ENCODE results near the gene ABLIM1. TPM values are rescaled to one million over a fixed set of nuclear protein-coding genes. Genes with fewer than 3 reads are reported as not detected.

The ABLIM1 gene
- total and polyA plus RNA-seq, 2 of the 13 experiments (the other 11 are each of a cell fraction or from before 2014, with no cell fraction given), result 59.4 to 92.7 TPM

- TF ChIP-seq, protein P1, sequence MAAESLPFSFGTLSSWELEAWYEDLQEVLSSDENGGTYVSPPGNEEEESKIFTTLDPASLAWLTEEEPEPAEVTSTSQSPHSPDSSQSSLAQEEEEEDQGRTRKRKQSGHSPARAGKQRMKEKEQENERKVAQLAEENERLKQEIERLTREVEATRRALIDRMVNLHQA (CRISPR knock-in tag; IDR thresholded peaks at IDR 0.05), result no peak
- TF ChIP-seq, protein P2, sequence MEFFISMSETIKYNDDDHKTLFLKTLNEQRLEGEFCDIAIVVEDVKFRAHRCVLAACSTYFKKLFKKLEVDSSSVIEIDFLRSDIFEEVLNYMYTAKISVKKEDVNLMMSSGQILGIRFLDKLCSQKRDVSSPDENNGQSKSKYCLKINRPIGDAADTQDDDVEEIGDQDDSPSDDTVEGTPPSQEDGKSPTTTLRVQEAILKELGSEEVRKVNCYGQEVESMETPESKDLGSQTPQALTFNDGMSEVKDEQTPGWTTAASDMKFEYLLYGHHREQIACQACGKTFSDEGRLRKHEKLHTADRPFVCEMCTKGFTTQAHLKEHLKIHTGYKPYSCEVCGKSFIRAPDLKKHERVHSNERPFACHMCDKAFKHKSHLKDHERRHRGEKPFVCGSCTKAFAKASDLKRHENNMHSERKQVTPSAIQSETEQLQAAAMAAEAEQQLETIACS (CRISPR knock-in tag; IDR thresholded peaks at IDR 0.05), result no peak
- peak; percentile 74 for TF ChIP-seq HDAC2 (CRISPR knock-in tag; IDR thresholded peaks at IDR 0.05)
- TF ChIP-seq ZNF331 (CRISPR knock-in tag; IDR thresholded peaks at IDR 0.05), result peak; percentile 81
- peak; percentile 91 for TF ChIP-seq POLR2AphosphoS5 (IDR thresholded peaks at IDR 0.05; ENCODE audit: low read depth, low read length)
- peak; percentile 78; the same call in 1 of the 2 replicates for TF ChIP-seq ZBTB3 (CRISPR knock-in tag; IDR thresholded peaks at IDR 0.05; ENCODE audit: borderline replicate concordance, low read depth)
- no peak for TF ChIP-seq ZNF713 (CRISPR knock-in tag; IDR thresholded peaks at IDR 0.05)
- no peak for TF ChIP-seq ZNF101 (CRISPR knock-in tag; IDR thresholded peaks at IDR 0.05; ENCODE audit: borderline replicate concordance, low read depth)
- TF ChIP-seq SETDB1 (CRISPR knock-in tag; IDR thresholded peaks at IDR 0.05; ENCODE audit: borderline replicate concordance), result no peak
- peak; percentile 89 for TF ChIP-seq ZNF350 (CRISPR knock-in tag; IDR thresholded peaks at IDR 0.05; ENCODE audit: borderline replicate concordance, low read depth)
- no peak for TF ChIP-seq DBP (CRISPR knock-in tag; IDR thresholded peaks at IDR 0.05; ENCODE audit: not compliant biosample characterization)
- 0 out of 2 replicates have a peak, but pooled peaks have one; percentile 77 for TF ChIP-seq ZNF761 (CRISPR knock-in tag; conservative IDR thresholded peaks at IDR 0.05)
- TF ChIP-seq BRCA1 (CRISPR knock-in tag; IDR thresholded peaks at IDR 0.05), result no peak; the same call in 1 of the 2 replicates
- TF ChIP-seq ZNF431 (CRISPR knock-in tag; IDR thresholded peaks at IDR 0.05; ENCODE audit: borderline replicate concordance, low read depth), result no peak
- TF ChIP-seq, protein P3, sequence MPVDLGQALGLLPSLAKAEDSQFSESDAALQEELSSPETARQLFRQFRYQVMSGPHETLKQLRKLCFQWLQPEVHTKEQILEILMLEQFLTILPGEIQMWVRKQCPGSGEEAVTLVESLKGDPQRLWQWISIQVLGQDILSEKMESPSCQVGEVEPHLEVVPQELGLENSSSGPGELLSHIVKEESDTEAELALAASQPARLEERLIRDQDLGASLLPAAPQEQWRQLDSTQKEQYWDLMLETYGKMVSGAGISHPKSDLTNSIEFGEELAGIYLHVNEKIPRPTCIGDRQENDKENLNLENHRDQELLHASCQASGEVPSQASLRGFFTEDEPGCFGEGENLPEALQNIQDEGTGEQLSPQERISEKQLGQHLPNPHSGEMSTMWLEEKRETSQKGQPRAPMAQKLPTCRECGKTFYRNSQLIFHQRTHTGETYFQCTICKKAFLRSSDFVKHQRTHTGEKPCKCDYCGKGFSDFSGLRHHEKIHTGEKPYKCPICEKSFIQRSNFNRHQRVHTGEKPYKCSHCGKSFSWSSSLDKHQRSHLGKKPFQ (CRISPR knock-in tag; IDR thresholded peaks at IDR 0.05; ENCODE audit: insufficient replicate concordance), result no peak
- peak; percentile 35 to 37; a peak in 2 of 4 replicates for TF ChIP-seq EP300 (IDR thresholded peaks at IDR 0.05; ENCODE audit: low read depth in 2 of 2, low read length in 2 of 2)
- TF ChIP-seq EP300 (CRISPR knock-in tag; IDR thresholded peaks at IDR 0.05; ENCODE audit: borderline replicate concordance), result 0 out of 2 replicates have a peak, but pooled peaks have one; percentile 46
- TF ChIP-seq MLX (CRISPR knock-in tag; IDR thresholded peaks at IDR 0.05), result 0 out of 2 replicates have a peak, but pooled peaks have one; percentile 17
- no peak for TF ChIP-seq RFX1 (IDR thresholded peaks at IDR 0.05)
- no peak for TF ChIP-seq NONO (IDR thresholded peaks at IDR 0.05)
- TF ChIP-seq NONO (CRISPR knock-in tag; conservative IDR thresholded peaks at IDR 0.05), result peak; percentile 61
- TF ChIP-seq, protein P4, sequence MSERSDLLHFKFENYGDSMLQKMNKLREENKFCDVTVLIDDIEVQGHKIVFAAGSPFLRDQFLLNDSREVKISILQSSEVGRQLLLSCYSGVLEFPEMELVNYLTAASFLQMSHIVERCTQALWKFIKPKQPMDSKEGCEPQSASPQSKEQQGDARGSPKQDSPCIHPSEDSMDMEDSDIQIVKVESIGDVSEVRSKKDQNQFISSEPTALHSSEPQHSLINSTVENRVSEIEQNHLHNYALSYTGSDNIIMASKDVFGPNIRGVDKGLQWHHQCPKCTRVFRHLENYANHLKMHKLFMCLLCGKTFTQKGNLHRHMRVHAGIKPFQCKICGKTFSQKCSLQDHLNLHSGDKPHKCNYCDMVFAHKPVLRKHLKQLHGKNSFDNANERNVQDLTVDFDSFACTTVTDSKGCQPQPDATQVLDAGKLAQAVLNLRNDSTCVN (CRISPR knock-in tag; IDR thresholded peaks at IDR 0.05; ENCODE audit: borderline replicate concordance), result peak; percentile 90; the same call in 1 of the 2 replicates
- no peak for TF ChIP-seq KDM5A (IDR thresholded peaks at IDR 0.05; ENCODE audit: borderline replicate concordance, low read length)
- TF ChIP-seq PTBP1 (IDR thresholded peaks at IDR 0.05; ENCODE audit: low read depth, low read length, poor library complexity, severe bottlenecking), result no peak
Observed at GRCh38 chr10:114526504-114527238, 131.4 kb downstream of the ABLIM1 start (continued).

All from HepG2 (cell line).